Right hindlimb (tissue), 1 donor: ENCODE results near the gene EVPL.
"Not testable (repeated sequence)": the region's sequence is repeated elsewhere in the genome, so short reads cannot be mapped to it uniquely, and the experiment has no call there.

Experiments
- DNase-seq: peaks from one replicate; pipeline ENCODE4 v3.0.0-alpha.2; 2018

EVPL gene

DNA sequence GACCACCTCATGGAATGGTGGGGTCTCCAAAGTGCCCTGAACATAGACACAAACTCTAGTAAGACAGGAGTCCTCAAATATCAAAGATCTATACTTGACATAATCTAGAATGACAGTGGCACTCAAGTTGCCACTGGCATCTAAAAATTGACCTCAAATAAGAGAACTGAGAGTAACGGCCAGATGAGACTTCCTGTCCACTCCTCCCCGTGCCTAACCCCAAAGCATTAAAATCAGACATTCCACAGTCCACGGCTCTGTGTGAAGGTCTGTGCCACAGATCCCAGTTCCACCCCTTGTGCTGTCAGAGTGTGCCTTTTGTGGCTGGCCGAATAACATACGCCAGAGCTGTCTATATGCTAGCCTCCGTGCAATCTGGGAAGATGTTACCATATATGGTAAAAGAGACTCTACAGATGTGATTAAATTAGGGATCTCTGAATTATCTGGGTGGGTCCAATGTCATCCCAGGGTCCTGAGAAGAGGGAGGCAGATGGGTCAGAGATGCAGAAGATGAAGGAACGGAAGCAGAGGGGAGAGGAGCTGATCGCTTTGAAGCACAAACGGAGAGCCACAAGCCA lies 21.0 kb upstream of the EVPL start:
- no peak for DNase-seq

DNA sequence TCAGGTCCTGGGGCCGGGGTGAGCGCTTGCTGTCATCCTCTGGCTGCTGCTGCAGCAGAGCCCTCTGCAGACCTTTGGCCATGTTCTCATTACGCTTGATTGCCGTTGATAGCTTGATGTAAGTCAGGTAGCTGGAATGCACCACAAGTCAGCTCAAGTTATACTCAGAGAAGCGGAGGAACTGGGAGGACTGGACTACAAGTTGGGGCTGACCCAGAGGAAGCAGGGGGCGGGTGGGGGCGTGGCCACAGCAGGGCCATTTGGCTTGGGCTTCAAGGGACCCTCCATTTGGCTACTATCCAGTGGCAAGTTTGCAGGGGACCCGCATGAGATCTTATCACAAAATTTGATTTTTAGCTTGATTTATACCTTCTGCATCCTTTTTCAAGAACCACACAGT lies 19.0 kb upstream of the EVPL start:
- no peak for DNase-seq

DNA sequence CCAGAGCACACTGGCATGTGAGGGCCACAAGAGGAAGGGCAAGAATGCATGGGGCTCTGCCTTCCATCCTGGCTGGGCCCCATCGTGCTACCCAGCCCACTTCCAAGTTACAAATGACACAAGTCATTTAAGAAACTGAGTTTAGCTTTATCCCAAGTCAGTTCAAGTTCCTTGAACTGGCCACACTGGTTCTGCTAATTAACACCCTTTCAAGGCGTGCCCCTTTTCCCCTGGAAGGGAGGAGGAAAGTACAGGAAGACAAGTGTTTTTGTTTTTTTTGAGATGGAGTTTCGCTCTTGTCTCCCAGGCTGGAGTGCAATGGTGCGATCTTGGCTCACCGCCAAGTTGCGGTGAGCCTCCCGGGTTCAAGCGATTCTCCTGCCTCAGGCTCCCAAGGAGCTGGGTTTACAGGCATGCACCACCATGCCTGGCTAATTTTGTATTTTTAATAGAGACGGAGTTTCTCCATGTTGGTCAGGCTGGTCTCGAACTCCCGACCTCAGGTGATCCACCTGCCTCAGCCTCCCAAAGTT lies 17.4 kb upstream of the EVPL start:
- DNase-seq: not testable (repeated sequence)

DNA sequence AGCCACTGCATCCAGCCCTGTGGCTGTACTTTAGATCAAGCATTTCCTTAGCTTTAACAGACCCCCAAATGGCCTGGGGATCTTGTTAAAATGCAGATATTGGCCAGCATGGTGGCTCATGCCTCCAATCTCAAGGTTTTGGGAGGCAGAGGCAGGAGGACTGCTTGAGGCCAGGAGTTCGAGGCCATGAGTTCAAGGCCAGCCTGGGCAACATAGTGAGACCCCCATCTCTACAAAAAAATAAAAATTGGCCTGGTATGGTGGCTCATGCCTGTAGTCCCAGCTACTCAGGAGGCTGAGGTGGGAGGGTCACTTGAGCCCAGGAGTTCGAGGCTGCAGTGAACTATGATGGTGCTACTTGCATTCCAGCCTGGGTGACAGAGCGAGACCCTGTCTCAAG lies 15.8 kb upstream of the EVPL start:
- not testable (repeated sequence) for DNase-seq

DNA sequence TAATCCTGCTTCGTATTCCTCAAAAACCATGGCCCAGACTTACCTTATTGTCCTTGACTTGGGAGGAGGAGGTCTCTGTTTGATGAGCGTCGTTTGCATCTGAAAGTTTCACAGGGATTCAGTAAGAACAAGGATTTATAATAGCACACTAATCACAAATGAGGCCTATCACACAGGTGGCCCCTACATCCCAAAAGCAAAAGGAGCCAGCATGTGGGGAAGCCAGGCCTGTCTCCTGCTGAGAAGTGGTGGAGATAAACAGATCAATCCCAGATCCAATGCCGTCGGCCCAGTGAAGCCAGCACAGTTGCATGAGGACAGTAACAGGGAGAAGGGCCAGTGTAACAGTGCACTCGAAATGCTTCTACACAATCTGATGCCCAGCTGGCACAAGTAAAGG lies 13.3 kb upstream of the EVPL start:
- no peak for DNase-seq

DNA sequence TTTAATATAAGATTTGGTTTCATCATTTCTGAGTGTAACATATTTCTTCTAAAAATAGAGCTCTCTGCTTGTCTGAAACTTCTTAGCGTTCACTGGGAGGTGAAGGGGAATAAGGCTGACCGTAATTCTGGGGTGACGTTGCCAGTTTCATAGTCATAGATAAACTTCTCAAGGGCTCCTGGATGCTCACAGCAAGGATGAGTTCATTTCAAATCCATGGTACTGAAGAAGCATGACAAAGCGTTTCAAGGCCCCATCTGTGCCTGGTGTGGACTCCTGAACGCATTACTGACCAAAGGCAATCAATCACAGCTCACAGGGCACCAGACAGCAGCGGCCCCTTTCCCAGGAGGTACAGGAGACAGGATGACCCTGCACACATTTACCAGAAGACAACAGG lies 12.0 kb upstream of the EVPL start:
- DNase-seq: no peak

DNA sequence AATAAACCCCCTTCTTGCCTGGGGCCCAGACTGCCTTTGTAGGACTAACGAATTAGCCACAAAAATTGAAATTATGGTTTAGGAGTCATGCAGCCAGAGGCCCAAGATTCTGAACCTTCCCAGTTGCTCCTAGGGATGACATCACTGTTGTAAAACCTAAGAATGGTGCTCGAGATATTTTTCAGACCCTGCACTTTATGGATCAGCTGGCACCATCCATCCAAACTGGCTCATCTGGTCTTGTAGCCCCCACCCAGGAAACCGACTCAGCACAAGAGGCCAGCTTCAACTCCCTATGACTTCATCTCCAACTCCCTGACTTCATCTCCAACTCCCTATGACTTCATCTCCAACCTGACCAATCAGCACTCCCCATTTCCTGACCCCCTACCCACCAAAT lies 10.9 kb upstream of the EVPL start:
- DNase-seq: no peak

DNA sequence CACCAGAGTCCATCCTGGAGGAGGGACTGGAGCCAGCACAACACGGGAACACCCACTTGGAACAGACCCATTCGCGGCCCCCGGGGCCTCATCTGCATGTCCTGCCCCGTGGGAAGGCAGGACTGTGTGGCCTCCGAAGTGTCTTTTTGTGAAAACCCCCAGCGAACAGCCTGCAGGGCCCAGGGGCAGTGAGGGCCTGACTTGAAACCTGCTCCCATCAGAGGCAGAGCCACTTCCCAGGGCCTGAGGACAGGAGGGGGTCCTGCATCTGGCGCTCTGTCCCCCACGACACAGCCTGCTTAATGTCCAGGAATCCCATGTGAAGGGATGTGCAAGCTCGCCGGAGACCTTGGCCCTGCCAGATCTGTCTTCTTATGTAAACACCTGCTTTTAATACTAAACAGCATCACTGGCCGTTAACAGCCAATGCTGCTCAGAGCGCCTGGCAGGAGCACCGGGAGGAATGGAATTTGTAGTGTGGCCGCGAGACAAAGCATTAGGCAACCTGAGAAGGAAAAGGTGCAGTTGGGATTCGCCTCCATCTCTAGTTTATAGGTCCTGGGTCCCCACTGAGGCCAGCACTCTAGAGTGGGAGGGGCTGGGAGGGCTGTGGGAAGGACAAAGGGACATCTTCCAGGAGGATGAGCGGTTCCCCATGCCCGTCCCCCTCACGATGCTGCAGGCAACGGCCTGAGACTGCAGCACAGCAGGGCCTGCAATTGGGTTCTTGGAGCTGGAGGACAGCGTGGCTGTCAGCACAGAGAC lies 9.6 kb upstream of the EVPL start:
- DNase-seq: no peak

DNA sequence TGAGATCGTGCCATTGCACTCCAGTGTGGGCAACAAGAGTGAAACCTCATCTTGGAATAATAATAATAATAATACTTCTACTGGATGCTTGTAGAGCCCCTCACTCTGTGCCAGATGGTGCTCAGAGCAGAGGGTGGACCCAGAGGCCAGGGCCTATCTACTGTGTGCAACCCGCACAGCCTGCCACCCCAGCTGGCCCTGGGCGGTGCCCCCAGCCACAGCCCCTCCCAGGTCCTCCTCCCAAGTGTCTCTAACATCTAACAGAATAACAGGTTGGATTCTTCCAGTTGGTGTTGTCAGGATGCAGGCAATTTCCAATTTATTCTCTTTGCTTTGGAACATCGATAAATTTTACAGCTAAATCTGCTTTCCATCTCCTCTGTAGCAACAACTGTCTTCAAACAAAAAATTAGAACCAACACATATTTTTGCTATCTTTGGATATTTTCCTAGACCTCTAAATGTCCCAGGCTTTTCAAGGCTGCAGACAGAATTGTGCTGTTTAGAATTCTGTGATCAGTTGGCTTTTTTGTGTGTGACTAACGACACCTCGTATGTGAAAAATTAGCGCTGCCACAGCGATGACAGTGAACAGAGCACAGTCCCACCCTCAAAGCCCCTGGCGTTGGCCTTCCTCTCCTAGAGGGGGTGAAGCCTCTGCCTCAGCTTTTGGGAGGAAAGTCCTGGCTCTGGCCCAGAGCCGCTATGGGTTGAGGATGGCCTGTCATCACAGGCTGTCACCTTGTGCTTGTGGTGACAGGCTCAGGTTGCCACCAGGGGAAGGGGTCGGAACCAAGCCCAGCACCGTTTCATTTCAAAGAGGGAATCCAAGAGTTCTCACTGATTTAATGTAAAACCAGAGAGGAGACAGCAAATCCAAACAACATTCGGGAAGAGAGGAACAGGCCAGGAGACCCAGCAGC lies 7.6 kb upstream of the EVPL start:
- no peak for DNase-seq

DNA sequence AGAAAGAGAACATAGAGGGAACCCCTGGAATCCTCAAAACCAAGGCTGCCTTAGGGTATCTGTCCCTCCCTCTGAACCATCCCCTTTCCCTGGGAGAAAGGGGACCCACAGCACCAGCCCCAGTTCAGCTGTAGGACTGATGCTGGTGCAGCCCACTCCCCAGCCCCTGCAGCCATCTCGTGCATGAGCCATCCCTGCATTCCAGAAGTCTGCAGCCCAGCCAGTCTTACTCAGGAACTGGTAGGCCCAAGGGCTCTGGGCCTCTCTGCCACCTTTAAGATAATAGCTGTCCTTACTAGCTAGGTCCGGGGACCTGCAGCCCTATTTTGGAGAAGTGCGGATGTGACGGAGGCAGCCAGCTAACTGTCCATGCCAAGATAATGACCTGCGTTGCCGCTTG lies 6.0 kb upstream of the EVPL start:
- DNase-seq: no peak

DNA sequence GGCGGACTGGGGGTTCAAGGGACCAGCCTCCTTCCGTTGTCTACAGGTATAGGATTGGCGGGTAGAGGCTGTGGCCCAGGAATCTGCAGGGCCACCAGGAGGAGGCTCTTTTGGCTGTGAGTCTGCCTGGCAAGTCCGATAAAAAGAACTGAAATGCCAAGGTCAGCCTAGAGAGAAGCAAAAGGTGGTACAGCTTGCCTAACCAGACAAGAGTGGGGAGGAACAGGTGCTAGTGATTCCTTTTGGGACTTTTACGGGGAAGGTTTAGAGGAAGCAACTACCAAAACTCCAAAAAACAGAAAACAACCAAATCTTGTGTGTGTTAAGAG lies 5.6 kb upstream of the EVPL start:
- DNase-seq: no peak

DNA sequence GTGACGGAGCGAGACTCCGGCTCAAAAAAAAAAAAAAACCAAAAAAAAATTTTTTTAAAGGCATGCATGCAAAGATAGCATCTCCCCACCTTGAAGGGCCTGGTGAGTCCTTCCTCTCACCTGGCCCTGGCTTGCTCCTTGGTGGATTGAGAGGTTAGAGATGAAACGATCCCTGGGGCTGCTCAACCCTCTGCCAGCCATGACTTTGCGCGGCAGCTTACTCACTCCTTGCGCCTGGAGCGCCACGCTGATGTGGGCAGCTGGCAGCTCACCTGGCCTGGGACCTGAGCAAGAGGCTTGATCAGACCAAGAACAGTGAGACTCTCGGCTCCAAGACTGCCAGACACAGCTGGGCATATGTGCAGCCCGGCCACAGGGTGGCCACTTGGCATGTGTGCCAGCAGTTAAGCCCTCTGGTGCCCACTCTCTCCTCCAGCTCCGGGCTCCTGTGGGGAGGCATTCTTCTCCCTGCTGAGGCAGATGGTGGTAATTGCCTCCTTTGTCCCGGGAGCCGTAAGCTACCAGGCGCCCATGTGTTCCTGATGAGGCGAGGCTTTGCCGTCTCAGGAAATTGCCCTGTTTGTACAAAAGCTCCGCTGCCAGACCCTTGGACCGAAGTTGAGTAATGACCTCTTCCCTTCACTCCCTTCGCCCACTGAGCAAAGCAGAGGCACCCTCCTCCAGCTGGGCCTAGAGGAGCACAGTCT lies 5.1 kb upstream of the EVPL start:
- DNase-seq: no peak

DNA sequence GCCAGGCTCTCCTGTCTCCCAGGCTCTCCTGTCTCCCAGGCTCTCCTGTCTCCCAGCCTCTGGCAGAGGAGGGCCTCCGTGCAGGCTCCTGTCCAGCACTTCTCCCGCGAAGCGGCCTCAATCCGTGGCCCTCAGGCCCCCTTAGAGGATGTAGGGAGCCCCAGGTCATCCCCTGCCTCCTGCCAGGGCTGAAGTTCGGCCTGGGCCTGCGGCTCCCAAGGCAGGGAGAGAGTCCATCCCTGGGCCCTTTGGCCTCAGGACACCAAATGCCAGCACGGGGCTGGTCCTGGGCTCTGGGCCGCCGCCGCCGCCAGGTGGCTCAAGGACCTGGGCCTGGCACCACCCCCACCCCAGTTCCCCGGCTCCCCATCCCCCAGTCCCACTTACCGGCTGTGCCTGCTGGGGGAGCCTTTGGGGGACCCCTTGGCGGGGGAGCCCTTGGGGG lies 370 bp downstream of the EVPL start:
- no peak for DNase-seq

DNA sequence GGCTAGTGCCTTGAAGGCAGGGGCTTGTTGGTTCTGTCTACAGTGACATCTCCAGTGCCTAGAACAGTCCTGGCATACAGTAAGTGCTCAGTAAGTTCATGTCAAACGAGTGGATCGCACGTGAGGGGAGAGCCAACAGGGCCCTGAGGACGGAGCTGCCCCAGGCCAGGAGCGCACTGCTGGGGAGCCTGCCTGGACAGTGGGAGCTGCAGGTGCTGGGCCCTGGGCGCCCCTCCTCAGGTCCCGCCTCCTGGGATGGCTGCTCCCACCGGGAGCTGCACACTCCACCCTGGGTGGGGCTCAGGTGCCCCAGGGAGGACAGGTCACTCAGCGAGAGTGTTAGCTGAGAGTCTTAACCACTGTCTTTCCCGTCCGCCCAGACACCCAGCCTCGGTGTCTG lies 1.8 kb downstream of the EVPL start:
- DNase-seq: no peak

DNA sequence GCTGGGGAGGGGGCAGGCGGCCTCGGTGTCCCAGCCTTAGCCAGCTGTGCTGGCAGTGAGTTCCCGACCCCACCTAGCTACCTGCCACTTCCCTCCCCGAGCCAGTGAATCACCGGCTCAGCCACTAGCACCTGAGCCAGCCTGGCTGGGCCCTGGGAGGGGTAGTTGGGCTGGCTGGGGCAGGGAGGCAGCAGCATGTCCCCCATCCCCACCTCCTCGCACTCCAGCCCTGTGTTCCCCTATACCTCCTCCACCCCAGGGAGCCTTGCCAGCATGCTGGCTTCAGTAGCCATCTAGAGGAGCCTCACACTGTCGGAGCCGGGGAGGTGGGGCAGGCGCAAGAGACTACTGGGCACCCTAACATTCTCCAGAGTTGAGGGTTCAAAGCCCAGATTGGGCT lies 2.8 kb downstream of the EVPL start:
- DNase-seq: no peak

DNA sequence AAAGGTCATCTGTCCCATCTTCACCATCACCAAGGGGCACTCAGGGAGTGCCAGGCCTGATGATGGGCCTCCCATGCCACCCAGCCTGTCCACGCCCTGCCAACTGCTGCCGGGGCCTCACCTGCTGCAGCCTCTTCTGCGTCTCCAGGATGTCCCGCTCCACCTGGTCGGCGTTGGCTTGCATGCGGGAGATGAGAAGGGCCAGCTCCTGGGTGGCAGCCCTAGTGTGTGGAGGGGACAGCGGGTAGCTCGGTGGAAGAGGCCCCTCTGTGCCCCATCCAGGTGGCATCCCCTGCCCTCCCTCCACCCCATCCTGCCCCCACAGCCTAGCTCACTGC lies 3.2 kb downstream of the EVPL start:
- DNase-seq: no peak

DNA sequence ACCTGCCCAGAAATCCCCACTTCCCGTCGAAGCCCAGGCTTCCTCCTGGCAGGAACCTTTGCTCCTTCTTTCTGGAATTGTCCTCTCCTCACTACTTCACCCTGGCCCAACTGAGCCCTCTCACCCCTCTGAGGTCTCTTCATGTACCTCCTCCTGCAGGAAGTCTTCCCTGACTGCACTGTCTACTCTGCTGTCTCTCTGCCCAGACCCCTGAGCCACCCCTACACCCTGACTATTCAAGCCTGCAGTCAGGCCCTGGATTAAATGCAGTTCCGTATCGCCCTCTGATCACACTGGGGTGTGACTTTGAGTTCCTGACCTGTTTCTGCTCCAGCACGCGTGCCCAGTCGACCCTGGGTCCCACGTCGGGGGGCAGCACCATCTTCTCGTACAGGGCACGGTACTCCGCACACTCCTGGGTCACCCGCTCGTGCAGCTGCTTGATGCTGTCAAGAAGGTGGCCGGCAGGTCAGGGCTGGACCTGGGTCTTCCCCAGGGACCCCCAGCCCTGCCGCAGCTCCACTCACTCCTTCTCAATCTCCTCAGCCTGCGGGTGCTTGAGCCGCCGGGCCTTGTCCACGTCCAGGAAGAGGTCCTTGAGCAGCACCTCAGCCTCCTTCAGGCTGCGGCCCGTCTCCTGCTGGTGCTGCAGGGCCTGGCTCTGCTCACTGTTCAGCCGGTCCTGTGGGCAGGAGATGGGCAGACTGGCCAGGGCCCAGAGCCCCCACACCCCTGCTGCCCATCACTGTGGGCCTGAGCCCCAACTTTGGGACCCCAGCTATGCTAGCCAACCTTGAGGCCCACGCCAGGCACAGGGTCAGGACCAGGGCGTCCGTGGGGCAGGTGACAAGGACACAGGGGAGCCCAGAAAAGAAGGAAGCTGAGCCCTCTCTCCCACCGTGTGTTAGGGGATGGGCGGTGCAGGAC lies 3.9 kb downstream of the EVPL start:
- no peak for DNase-seq

DNA sequence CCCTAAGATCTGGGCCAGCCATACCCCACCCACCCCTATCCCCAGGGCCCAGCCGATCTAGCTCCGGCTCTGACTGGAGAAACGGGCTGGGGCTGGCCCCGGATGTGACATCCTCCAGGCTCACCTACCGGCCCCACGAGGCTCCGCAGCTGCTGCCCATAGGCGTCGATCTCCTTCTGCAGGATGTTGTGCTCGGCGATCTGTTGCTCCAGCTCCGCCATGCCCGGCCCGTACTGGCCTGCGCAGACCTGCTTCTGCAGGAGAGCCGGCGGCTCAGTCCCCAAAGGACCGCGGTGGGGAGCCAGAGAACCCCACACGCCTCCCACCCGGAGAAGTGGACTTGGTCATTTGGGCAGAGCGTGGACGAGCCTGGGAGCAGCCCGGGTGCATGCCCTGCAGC lies 4.8 kb downstream of the EVPL start:
- DNase-seq: no peak

DNA sequence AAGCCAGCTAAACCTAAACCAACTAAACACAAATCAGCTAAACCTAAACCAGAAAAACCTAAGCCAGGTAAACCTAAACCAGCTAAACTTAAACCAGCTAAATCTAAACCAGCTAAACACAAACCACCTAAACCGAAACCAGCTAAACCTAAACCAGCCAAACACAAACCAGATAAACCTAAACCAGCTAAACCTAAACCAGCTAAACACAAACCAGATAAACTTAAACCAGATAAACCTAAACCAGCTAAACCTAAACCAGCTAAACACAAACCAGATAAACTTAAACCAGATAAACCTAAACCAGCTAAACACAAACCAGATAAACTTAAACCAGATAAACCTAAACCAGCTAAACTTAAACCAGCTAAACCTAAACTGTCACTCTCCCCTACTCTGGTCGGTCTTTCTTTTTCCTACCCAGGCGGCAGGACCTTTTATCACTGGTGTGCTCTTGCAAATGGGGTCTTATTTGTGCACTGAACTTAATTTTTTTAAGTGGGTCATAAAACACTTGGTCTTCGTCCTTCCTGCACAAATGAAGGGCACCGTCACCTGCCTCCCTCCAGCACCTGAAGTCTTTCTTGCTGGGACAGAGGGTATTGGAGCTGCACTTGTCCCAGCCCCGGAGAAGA lies 7.2 kb downstream of the EVPL start:
- DNase-seq: no peak

DNA sequence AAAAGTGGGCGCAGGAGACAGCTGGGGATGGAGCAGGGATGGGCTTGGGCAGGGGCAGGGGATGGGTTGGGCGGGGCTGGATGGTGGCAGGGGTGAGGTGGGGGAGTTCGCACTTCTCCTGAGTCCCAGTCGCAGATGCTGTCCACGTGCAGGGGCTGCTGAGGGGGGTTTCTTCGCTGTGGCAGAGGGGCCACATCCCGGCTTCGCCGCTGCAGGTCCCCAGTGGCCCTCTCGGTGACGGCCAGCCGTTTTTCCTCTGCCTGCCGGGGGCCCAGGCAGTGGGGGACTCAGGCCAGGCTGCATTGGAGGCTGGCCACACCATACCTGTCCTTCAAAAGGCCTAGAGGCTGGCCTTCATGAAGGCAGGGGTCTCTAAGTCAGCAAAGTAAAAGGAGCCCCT lies 8.3 kb downstream of the EVPL start:
- no peak for DNase-seq

DNA sequence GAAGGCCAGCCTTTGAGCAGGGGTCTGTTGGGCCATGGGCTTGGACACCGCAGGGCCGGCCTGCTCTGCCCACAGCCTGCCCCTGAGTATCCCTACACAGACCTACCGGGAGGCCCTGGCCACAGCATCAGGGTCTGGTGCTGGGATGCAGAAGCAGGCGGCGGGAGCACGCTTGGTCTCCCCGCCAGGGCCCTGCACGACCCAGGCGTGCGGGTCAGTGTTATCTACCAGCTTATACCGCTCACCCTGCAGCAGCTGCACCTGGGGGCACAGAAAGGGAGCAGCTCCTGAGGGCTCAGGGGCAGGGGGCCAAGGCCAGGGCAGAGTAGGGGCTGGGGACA lies 8.8 kb downstream of the EVPL start:
- DNase-seq: no peak
